Measurements from ENCODE around the gene WHRN.

The WHRN gene

DNA sequence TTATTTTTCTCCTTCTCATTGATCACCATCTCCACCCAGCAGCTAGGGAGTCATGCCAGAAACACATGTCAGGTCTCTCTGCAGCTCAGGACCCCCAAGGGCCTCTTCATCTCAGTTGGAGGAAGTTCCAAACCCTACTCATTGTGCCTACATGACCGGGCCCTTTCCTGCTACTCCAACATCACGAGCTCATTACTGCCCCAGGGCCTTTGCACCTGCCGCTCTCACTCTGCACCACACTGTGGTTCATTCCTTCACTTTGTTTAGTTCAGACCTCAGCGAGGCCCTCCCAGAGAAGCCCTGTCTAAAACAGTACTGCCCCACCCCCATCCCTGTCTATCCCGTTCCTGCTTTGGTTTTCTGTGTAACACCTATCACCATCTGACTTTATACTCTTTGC, 95.4 kb downstream of the WHRN start:
- no peak overlapping the region for H3K4me3 ChIP-seq (ENCODE audit: low read depth, low read length)
- TF ChIP-seq, protein P1, sequence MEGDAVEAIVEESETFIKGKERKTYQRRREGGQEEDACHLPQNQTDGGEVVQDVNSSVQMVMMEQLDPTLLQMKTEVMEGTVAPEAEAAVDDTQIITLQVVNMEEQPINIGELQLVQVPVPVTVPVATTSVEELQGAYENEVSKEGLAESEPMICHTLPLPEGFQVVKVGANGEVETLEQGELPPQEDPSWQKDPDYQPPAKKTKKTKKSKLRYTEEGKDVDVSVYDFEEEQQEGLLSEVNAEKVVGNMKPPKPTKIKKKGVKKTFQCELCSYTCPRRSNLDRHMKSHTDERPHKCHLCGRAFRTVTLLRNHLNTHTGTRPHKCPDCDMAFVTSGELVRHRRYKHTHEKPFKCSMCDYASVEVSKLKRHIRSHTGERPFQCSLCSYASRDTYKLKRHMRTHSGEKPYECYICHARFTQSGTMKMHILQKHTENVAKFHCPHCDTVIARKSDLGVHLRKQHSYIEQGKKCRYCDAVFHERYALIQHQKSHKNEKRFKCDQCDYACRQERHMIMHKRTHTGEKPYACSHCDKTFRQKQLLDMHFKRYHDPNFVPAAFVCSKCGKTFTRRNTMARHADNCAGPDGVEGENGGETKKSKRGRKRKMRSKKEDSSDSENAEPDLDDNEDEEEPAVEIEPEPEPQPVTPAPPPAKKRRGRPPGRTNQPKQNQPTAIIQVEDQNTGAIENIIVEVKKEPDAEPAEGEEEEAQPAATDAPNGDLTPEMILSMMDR (IDR thresholded peaks at IDR 0.05; ENCODE audit: borderline replicate concordance, insufficient read depth, low read depth, low read length): no peak

DNA sequence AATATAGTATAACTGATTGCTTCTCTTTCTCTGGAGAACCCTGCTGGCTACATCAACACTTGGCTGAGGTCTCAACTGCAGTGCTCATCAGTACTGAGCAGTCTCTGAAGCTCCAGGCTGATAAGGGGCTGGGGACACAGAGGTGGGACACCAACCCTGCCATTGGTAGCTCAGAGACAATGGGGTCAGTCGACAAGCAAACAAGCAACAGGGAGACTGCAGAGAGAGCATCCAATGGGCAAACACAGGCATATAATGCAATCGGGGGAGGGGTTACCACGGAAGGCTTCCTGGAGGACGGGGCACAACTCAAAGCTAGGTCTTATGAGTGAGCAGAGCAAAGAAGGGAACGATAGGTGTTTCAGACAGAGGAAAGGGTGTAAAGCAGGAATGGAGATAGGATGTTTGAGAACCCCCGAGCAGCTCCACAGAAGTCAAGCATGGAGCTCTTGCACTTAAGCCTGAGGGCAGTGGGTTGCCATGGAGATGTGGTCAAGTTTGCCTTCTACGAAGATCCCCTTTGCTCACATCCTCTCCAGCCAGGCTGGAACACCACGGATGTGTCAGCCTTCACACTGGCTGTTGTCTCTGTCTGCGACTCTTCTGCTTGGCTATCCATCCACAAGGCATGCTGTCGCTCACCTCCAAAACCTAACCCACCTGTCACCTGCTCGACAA, 96.0 kb downstream of the WHRN start:
- H3K4me3 ChIP-seq (ENCODE audit: low read depth, low read length): no peak overlapping the region
- TF ChIP-seq, protein P1 (IDR thresholded peaks at IDR 0.05; ENCODE audit: borderline replicate concordance, insufficient read depth, low read depth, low read length): no peak

DNA sequence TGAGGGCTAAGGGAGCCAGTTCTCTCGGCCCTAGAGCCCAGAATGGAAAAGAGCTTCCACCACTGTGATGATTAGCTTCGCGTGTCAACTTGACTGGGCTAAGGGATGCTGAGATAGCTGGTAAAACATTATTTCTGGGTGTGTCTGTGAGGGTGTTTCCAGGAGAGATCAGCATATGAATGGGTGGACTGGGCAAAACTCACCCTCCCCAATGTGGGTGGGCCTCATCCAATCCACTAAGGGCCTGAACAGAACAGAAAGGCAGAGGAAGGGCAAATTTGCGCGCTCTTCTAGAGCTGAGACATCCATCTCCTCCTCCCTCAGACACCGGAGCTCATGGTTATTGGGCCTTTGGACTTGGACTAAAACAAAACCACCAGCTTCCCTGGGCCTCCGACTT, 96.6 kb downstream of the WHRN start:
- no peak overlapping the region for H3K4me3 ChIP-seq (ENCODE audit: low read depth, low read length)
- TF ChIP-seq, protein P1 (IDR thresholded peaks at IDR 0.05; ENCODE audit: borderline replicate concordance, insufficient read depth, low read depth, low read length): no peak

DNA sequence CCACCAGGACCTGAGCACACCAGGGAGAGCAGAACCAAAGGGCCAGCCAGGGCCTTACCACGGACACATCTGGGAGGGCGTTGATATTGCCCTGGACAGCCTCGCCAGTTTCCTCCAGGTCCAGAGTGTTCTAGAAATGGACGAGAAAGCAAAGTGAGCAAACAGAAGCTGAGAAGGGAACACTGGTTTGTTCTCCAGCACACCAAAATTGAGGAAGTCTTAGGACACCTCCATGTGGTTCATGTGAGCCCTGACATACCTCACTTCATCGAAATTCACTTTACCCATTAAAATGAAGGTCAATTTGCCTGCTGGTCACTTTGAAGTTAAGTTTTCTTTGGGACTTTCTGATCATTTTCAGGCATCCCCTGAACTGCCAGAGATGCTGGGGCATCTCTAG, 97.4 kb downstream of the WHRN start:
- H3K4me3 ChIP-seq (ENCODE audit: low read depth, low read length): no peak overlapping the region
- TF ChIP-seq, protein P1 (IDR thresholded peaks at IDR 0.05; ENCODE audit: borderline replicate concordance, insufficient read depth, low read depth, low read length): no peak

DNA sequence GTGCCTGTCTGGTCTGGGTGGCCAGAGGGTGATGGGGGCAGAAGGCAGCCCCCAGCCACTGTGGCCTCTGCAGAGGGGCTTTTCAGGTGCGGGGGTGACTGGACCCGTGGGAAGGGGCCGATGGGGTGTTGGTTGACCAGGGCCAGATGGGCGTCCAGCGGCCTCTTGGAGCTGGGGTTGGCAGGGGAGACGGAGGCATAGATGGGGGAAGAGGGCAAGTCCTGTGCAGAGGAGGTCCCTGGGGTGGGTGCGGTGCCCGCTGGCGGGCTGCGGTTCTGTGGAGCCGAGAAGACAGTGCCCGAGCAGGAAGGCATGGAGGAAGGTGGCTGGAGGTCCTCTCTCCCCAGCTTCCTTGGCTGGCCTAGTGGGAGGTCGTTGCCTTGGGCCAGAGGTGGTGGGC, 98.8 kb downstream of the WHRN start:
- TF ChIP-seq, protein P1 (IDR thresholded peaks at IDR 0.05; ENCODE audit: borderline replicate concordance, insufficient read depth, low read depth, low read length): no peak
- no peak overlapping the region for H3K4me3 ChIP-seq (ENCODE audit: low read depth, low read length)

DNA sequence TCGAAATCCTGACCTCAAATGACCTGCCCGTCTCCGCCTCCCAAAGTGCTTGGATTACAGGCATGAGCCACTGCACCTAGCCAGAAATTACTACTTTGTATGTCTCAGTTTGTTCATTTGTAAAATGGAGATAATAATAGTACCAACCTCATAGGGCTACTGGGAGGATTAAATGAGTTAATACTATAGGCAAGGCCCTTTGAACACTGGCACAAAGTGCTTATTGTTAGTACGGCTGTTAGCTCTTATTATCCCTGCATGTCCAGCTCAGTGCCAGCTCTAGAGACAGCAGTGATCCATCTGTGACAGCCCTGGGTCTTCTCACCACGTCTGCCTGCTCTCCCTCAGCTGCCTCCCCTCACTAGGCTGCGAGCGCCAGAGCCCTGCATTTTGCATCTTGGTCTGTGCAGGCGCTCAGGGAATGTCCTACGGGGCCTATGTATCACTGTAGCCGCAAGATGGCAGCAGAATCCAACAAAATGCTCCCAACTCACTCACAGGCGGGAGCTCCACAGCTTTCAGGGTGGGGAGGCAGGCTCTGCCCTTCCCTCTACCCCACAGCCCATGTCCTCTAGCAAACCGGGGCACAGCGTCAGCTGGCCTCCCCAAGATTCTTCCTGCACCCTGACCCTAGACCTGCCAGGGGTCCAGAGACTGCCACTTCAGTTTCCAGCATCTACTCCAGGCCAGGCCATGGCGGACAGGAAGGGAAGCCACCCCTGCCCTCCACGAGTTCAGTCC, 99.8 kb downstream of the WHRN start:
- TF ChIP-seq, protein P1 (IDR thresholded peaks at IDR 0.05; ENCODE audit: borderline replicate concordance, insufficient read depth, low read depth, low read length): peak; percentile 78
- H3K4me3 ChIP-seq (ENCODE audit: low read depth, low read length): no peak overlapping the region

DNA sequence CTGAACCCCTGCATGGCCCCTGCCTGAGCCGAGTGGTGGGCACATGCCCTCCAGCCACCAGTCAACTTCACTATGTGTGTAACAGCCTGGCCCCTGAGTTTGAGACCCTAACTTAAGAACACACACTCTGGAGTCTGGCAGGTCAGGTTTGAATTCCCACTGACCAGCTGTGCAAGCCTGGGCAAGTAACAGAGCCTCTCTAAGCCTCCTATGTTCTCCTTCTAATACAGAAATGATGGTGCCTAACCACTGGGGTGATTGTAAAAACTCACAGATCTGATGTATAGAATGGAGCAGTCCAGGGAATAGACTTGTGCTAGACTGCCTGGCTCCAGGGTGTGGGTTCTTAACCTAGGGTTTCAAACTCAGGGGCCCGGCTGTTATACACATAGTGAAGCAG, 100.7 kb downstream of the WHRN start:
- H3K4me3 ChIP-seq (ENCODE audit: low read depth, low read length): no peak overlapping the region
- TF ChIP-seq, protein P1 (IDR thresholded peaks at IDR 0.05; ENCODE audit: borderline replicate concordance, insufficient read depth, low read depth, low read length): no peak
